Breast epithelium (tissue), 3 donors: ENCODE data around the gene NUCB2.
A peak's percentile ranks its signal among the peaks of the same experiment; 100 is the strongest.

Experiments used
- CTCF ChIP-seq, 3 donors: fragments of 450-650 bp; IDR thresholded peaks; one replicate each; pipeline ENCODE4 v1.5.1; 2016 to 2017; ENCODE audit warnings: antibody characterized with exemption in 3 of 3, mild to moderate bottlenecking in 3 of 3, moderate library complexity in 3 of 3
- POLR2A ChIP-seq: fragments of 450-650 bp; IDR thresholded peaks from one replicate; pipeline ENCODE4 v1.6.1; 2016; ENCODE audit warnings: antibody characterized with exemption, mild to moderate bottlenecking, moderate library complexity
- POLR2AphosphoS5 ChIP-seq, 3 donors: sonication (generic); formaldehyde crosslinking; IDR thresholded peaks; one replicate each; pipeline ENCODE4 v1.6.1; 2017; ENCODE audit warnings: antibody characterized with exemption in 3 of 3

GRCh38 chr11:17351172-17351509 lies 74.6 kb downstream of the NUCB2 start:
- peak in 1 of 3 donors; percentile 7 for TF ChIP-seq CTCF (IDR thresholded peaks at IDR 0.05)
- no peak for TF ChIP-seq POLR2AphosphoS5 (IDR thresholded peaks at IDR 0.05)
- TF ChIP-seq POLR2A, result no peak
